Natural killer cell (primary cell): Measurements from ENCODE around the gene GIGYF1. TPM values are rescaled to one million over a fixed set of nuclear protein-coding genes. Genes with fewer than 3 reads are reported as not detected.

Experiments
- ATAC-seq, 3 donors: fragments of 150-1000 bp in 2 of 3; fragments of 200-7000 bp in 1 of 3; cut with Tn5 transposase; 1 replicate in 1 of 3; 2 replicates in 2 of 3; pipeline ENCODE4 v1.10.0; 2021; ENCODE audit warnings: mild to moderate bottlenecking in 2 of 3, moderate library complexity in 2 of 3
- DNase-seq, 2 donors: peaks; one replicate each; pipeline versions ENCODE4 v3.0.0 to v3.0.0-alpha.2; 2013 to 2021; ENCODE audit warnings: mixed read lengths in 1 of 2
- H3K27ac ChIP-seq: one replicate; pipeline ENCODE4 v1.5.1; 2013; ENCODE audit warnings: mild to moderate bottlenecking, low read length
- H3K27me3 ChIP-seq: one replicate; pipeline ENCODE4 v1.6.1; 2013; ENCODE audit warnings: low read length; ENCODE audit not compliant: control insufficient read depth, insufficient read depth
- H3K36me3 ChIP-seq: one replicate; pipeline ENCODE4 v1.6.1; 2013; ENCODE audit warnings: low read length; ENCODE audit not compliant: control insufficient read depth, insufficient read depth
- H3K4me1 ChIP-seq: one replicate; pipeline ENCODE4 v1.6.1; 2013; ENCODE audit warnings: low read length; ENCODE audit not compliant: control insufficient read depth, insufficient read depth
- H3K4me3 ChIP-seq: one replicate; pipeline ENCODE4 v1.5.1; 2013; ENCODE audit warnings: low read length
- H3K9me3 ChIP-seq: one replicate; pipeline ENCODE4 v1.6.1; 2013; ENCODE audit warnings: low read length; ENCODE audit not compliant: control insufficient read depth, insufficient read depth
- H3K27ac Mint-ChIP-seq, 2 donors: one replicate each; pipeline ENCODE4 v1.8.0; 2022; ENCODE audit warnings: mild to moderate bottlenecking in 2 of 2, mixed read lengths in 2 of 2, moderate library complexity in 1 of 2
- H3K27me3 Mint-ChIP-seq, 2 donors: one replicate each; pipeline ENCODE4 v1.8.0; 2022; ENCODE audit warnings: low read depth in 2 of 2, mixed read lengths in 2 of 2
- H3K36me3 Mint-ChIP-seq: one replicate; pipeline ENCODE4 v1.8.0; 2022; ENCODE audit warnings: mixed read lengths
- H3K4me1 Mint-ChIP-seq, 2 donors: one replicate each; pipeline ENCODE4 v1.8.0; 2022; ENCODE audit warnings: mixed read lengths in 2 of 2
- H3K4me3 Mint-ChIP-seq: one replicate; pipeline ENCODE4 v1.8.0; 2022; ENCODE audit warnings: mild to moderate bottlenecking, moderate library complexity, mixed read lengths
- H3K9me3 Mint-ChIP-seq, 2 donors: one replicate each; pipeline ENCODE4 v1.8.0; 2022; ENCODE audit warnings: mixed read lengths in 2 of 2
- CTCF ChIP-seq: fragments of 200-600 bp; IDR thresholded peaks from one replicate; pipeline ENCODE4 v1.8.0; 2022; ENCODE audit warnings: antibody characterized with exemption
- WGBS: methylation state at CpG from one replicate; pipeline ENCODE4 v1.1.7; 2013; ENCODE audit warnings: missing lambda C conversion rate; ENCODE audit not compliant: insufficient coverage; 5-methylcytosine and 5-hydroxymethylcytosine counted together
- intact Hi-C: fragments of 100-400 bp; cut with micrococcal nuclease; formaldehyde crosslinking; loops from one replicate; pipeline ENCODE4 v1.14.2; 2022
- total RNA-seq, 4 donors: library from RNA; stranded (reverse); fragments of 120-200 nt in 1 of 4; gene quantifications; one replicate each; pipeline versions ENCODE4 v1.2.3 to v1.2.4, GENCODE V29; 2013 to 2022

GIGYF1 gene
- total RNA-seq, 3 donors from 2014 or later (not counting 1 experiment from before 2014, with no cell fraction given) = 92.0 to 102 (median 101) TPM

DNA sequence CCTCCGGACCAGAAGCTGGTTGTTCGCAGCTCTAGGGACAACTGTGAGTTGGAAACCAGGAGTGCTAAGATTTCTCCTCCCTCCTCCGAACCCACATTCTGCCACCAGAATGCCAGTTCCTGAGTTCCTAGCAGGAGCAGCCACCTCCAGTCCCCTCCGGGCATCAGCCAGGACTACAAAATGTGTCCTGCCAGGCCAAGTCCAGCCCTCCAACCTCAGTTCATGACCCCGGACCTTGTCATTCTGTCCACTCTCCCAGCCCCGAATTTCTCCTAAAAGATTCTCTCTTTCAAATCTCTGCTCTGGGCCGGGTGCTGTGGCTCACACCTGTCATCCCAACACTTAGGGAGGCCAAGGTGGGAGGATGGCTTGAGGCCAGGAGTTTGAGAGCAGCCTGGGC, 41.7 kb upstream of the GIGYF1 start:
- TF ChIP-seq CTCF = no peak
- Mint-ChIP-seq H3K27me3 (peaks cover 0 to 10% of the 10 kb centered on the region in 2 donors), H3K4me1 (no peaks in the 10 kb centered on the region), H3K27ac (no peak overlapping the region), H3K4me3 (no peak overlapping the region), H3K9me3 (no peaks in the 10 kb centered on the region), H3K36me3 (no peaks in the 10 kb centered on the region)
- no peak for DNase-seq
- intact Hi-C loops = no loop called here
- H3K27me3 ChIP-seq = no peaks in the 10 kb centered on the region
- ATAC-seq = no peak
- H3K4me1 ChIP-seq = no peaks in the 10 kb centered on the region
- H3K9me3 ChIP-seq = no peaks in the 10 kb centered on the region
- 90% methylated on average over 7 of the region's 7 CpGs for WGBS
- no peaks in the 10 kb centered on the region for H3K36me3 ChIP-seq
- H3K4me3 ChIP-seq = no peak overlapping the region
- H3K27ac ChIP-seq = no peak overlapping the region

- Histone ChIP-seq H3K36me3 (no peaks in the 10 kb centered on the region), H3K9me3 (no peaks in the 10 kb centered on the region), H3K27ac (no peak overlapping the region), H3K4me3 (no peak overlapping the region), H3K4me1 (no peaks in the 10 kb centered on the region), H3K27me3 (no peaks in the 10 kb centered on the region)
- Mint-ChIP-seq H3K27me3 (peaks cover 13 to 17% of the 10 kb centered on the region in 2 donors), H3K4me1 (no peaks in the 10 kb centered on the region), H3K36me3 (no peaks in the 10 kb centered on the region), H3K9me3 (no peaks in the 10 kb centered on the region), H3K4me3 (no peak overlapping the region), H3K27ac (no peak overlapping the region)
- TF ChIP-seq CTCF = no peak
- intact Hi-C loops = no loop called here
- ATAC-seq (no peak), DNase-seq (no peak)
- 77% methylated on average over 11 of the region's 11 CpGs for WGBS
Measured at GRCh38 chr7:100731937-100732636, 38.0 kb upstream of the GIGYF1 start.

DNA sequence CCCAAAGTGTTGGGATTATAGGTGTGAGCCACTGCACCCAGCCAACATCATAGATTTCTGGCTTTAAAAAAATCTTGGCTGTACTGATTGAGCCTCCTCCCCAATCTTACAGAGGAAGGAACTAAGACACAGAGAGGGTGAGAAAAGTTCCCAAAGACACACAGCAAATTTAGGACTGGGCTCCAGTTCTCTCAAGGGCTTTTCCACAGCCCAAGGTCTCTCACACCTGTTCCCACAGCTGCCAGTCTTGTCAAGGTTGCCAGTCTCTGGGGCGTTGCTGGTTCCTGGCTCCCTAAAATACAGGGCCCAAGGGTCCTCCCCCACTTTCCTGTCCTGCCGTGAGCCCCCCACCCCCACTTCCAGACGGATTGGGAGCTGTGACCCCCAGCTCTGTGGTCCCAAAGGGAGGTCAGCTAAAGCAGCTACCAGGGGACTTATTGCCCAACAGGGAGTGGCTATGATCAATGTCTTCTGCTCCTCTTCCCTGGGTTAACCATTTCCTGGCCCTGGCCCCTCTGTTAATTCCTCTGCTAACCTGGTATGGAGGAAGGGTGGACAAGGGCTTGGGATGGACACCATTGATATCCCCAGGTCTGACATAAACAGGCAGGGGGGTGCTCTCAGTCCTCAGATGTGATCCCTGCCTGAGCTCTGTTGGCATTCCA, 36.2 kb upstream of the GIGYF1 start:
- intact Hi-C loops = no loop called here
- Mint-ChIP-seq H3K9me3 (no peaks in the 10 kb centered on the region), H3K36me3 (no peaks in the 10 kb centered on the region), H3K4me1 (peaks cover 1 to 3% of the 10 kb centered on the region in 2 donors), H3K4me3 (no peak overlapping the region), H3K27ac (no peak overlapping the region), H3K27me3 (peaks cover 12 to 14% of the 10 kb centered on the region in 2 donors)
- WGBS = 49% methylated on average over 3 of the region's 3 CpGs
- no peak overlapping the region for H3K27ac ChIP-seq
- no peaks in the 10 kb centered on the region for H3K36me3 ChIP-seq
- no peak overlapping the region for H3K4me3 ChIP-seq
- no peak for ATAC-seq
- no peak for TF ChIP-seq CTCF
- H3K27me3 ChIP-seq = no peaks in the 10 kb centered on the region
- no peaks in the 10 kb centered on the region for H3K9me3 ChIP-seq
- no peak for DNase-seq
- peaks cover 2% of the 10 kb centered on the region for H3K4me1 ChIP-seq
